Muscle of arm (tissue), 12 donors: Measurements from ENCODE around the gene TMEM74B. TPM values are rescaled to one million over a fixed set of nuclear protein-coding genes. Genes with fewer than 3 reads are reported as not detected.
A peak's percentile ranks its signal among the peaks of the same experiment; 100 is the strongest.
"Not testable (repeated sequence)": the region's sequence is repeated elsewhere in the genome, so short reads cannot be mapped to it uniquely, and the experiment has no call there.

Experiments
- DNase-seq: peaks from one replicate; pipeline ENCODE4 v3.0.0-alpha.2; 2013
- polyA plus RNA-seq, 12 donors: library from polyadenylated mRNA; unstranded; fragments of 120-200 nt; gene quantifications; one replicate each; pipeline ENCODE4 v1.2.1, GENCODE V29; 2013; ENCODE audit not compliant: insufficient read length in 12 of 12

The TMEM74B gene
- polyA plus RNA-seq, 12 donors = 1.7 to 6.1 (median 3.2) TPM; not detected in 2

DNA sequence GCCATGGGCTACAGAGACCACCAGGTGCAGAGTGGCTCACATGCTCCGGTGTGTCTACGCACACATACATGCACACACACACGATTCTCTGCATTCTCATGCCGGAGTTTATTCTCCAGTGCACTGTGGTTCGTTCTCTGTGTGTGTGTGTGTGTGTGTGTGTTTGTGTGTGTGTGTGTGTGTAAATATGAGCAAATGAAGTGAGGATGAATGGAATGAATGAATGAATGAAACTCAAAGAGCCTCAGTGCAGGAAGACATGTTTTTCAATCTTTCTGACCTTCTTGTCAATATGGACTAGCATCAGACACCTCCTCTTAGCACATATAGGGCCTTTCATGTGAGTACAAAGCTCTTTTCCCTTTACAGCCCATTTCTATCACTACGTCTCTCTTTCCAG lies 1.6 kb downstream of the TMEM74B start:
- no peak for DNase-seq

DNA sequence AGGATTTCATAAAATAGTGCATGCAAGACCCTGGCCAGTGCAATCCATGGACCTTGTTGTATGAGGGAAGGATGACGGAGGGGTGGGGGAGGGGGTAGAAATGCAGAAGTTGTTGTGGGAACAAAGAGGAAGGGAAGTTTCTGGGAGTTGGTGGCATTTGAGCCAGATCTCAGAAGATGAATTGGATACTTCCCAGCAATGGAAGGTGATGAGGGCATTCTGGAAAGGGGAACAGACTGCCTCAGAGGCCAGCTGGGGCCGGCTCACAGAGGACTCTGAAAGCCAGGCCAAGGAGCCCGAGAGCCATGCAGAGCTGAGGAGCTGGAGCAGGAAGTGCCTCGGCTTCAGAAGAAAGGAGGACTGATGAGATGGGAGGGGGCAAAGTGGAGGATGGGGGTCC lies 2.7 kb downstream of the TMEM74B start:
- DNase-seq = no peak

DNA sequence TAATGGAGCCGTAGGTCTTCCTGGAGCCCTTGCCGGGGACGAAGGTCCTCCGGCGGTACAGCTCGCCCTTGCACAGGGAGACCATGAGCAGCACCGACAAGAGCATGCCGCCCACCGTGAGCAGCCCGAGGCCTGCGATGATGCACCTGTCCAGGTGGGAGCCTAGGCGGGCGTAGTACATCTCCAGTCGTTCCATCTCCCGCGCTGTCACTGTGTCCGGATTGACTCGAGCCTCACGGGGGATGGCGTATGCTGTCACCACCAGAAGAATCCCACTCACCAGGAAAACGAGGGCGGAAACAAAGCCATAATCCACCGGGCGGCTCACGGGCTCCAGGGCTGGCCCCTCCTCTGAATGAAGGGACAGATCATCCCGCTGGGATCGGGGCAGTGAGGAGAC lies 3.8 kb downstream of the TMEM74B start:
- no peak for DNase-seq

DNA sequence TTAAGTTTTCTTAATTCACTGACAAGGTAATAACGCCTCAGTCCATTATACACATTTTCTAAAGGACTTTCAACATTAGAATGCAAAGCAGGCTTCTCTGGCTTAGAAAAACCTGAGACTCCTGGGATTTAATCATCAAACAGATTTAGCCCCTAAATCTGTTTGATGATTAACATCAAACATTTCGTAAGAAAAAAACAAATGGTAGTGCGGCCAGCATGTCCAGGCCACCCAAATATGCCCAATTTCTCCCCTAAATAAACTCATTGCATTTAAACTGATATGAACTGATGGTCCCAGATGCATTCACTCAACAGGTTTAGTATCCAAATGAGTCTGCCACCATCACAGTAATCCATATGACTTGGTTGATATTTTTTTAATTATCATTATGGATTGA lies 6.2 kb downstream of the TMEM74B start:
- DNase-seq = no peak

DNA sequence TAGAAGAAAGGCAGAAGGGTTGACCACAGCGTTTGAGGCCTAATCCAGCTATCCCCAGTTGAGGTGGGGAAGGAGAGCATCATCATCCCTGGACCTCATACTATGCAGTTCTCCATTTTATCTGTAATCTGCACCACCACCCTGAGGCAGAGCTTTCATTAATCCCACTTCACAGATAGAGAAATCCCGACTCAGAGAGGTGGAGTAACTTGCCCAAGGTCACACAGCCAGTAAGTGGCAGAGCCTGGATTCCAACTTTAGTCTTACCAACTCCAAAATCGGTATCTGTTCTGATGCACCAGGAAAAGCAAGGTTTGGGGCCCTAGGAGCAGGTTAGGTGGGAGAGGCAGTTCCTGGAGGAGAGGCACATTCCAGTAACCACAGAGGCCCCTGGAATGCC lies 6.7 kb downstream of the TMEM74B start:
- DNase-seq = no peak

DNA sequence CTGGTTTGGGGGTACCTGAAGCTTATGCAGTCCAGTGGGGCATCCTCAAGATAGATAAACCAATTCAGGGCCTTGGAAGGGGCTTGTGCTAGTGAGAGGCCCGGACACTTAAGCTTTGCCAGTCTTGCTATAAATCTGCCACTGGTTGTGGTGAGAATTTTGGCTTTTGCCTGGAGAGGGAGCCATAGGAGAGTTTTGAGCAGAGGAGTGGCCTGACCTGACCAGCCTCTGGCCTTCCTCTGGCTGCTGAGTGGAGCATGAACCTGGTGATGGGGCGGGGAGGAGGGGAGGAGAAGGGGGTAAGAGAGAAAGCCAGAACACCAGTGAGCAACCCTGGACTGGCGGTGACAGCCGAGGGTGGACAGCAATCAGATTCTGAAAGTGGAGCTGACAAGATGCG lies 7.1 kb downstream of the TMEM74B start:
- no peak for DNase-seq

DNA sequence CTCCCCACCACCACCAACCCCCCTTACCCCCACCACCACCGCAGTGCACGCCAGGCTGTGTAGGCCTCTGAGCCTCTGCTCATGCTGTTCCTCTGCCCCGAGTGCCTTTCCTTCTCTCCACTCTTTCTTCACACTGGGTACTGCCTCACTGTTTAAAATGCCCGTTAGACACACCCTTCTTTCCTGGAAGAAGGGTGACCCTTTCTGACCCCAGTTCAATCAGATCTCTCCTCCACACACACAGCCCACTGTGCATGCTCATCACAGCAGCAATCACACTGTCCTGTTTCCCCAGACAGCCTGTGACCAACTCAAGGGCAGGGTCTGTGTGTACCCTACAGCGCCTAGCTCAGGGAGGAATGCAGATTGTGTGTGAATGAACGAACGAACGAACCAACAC lies 10.0 kb downstream of the TMEM74B start:
- no peak for DNase-seq

DNA sequence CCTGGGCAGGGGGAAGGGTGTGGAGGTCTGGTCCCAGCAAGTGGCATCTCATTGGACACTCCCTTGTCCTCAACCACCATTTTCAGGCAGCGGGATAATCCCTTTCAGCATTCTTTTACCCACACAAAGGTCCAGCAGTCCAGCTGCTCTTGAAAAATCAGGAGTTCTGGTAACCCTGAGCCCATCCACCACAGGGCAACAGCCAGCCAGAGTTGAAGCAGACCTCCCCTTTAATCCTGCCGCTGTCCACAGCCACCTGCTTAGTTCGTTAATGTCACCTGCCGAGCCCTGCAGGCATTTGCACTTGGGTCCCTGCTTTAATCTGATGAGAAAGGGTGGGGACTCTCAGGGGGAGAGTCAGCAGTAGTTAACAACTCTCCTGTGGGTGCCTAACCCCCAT lies 11.1 kb downstream of the TMEM74B start:
- no peak for DNase-seq

DNA sequence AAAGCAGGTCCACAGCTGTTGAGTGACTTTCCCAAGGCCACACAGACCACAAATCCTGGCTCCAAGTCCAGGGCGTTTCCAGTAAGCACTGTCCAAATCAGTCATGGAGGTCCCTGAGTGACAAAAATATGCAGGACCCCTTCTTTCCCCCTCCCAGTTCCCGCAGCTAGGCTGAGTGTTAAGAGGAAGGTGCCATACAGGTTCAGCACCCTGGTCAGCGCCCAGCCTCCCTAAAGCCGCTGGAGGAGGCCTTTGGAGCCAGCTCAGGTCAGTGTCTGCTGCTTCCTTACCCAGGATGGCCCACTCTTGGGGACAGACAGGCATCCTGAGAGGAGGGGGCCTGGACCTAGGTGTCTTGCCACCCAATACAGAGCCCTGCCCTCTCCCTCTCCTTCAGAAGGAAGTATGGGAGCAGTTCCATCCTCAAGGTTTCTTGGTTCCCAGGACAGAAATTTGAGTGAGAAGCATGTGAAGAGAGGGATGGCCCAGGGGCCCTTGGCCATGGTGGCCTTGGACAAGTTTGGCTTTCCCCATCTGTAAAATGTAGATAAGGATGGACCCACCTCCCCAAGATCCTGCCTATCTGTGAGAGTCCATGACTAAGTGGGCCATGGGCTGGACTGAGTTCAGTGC lies 13.2 kb downstream of the TMEM74B start:
- DNase-seq = peak; percentile 25

DNA sequence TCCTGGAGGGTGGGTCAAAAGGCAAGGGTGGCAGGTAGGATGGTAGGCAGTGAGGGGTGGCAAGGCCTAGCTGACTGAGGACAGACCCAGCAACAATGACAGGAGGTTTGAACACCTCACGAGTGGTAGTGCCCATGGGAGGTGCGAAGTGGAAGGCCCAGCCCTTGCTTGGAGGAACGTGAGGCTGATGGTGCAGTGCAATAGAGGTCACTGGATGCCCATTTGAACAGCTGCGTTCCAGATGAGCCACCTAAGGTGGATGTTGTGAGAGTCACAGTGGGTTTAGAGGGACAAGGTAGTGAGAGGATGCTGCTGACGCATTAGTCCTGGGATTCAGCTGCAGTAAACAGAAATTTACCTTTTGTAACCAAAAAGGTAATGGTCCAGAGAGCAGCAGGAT lies 15.6 kb downstream of the TMEM74B start:
- no peak for DNase-seq

DNA sequence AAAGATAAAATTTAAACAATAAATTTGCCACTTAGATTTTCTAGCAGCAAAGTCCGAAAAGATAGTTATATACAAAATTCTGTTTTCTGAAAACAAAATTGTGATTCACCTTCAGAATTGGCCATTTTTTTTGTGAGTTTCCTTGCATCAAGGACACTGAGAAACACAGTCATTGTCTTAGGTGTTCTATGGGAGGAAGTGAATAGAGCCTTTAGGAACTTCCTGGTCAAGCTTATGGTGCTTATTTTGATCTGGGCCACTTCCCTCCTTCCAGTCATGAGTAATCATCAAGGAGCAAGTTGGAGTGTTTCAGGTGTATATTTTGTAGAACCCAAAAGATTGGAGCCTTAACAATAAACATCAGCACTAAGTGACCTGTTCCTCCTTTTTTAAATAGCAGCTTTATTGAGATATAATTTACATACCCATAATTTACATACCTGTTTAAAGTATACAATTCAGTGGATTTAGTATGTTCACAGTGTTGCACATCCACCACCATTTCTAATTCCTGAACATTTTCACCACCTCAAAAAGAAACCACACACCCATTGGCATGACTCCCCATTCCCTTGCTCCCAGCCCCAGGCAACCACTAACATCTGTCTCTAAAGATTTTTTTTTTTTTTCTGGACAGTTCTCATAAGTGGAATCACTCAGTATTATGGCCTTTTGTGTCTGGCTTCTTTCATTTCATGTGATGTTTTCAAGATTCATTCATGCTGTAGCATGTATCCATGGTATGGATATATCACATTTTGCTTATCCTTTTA lies 17.6 kb downstream of the TMEM74B start:
- no peak for DNase-seq

DNA sequence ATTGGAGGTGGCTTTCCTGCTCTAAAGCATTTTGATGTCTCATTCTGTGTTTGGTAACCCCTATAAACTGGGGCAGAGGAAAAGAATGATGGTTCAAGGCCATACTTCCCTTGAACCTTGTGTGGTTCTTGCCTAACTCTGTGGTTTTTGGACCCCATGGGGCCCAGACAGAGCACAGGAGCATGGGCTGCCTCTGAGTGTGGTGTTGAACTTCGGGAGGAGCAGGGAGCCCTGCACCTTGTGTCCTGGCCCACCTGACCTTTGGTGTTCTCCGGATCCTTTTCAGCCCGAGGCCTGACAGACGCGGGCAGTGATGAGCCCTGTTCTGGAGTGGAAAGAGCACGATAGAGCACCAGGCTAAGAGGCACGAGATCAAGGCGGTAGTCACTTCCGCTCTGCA lies 18.8 kb downstream of the TMEM74B start:
- DNase-seq = no peak

DNA sequence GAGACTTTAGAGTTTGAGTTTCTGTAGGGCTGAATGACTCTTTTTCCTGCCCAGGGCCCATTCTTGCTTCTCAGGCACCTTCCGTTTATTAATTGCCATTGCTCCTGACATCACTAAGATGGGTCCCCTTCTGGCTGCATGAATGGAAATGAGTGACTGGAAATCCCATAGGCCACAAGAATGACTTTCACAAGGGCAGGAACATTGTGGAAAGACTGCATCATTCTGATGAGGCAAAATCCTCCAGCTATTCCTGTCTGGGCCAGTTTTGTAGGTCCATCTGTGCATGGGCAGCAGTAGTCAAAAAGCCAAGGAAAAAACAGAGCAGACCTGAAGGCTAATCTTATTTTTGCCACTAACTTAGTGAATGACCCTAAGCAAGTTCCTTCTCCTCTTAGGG lies 19.3 kb downstream of the TMEM74B start:
- DNase-seq = no peak

DNA sequence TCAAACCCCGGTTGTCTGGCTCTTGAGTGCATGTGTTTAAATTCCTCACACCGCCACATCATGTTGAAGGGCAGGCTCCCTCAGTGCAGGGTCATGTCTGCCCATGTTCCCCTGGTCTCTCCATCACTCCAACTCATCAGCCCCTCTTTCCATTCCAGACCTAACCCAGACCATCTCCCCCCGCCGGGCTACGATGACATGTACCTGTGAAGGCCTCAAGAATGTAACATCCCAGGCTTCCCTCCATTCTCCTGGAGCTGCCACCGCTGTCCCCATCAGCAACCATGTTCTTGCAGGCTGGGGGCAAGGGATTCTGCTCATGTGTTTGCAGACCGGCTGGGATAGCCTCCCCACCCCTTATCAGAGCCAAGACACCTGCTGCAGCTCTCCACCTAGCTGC lies 19.9 kb downstream of the TMEM74B start:
- DNase-seq = no peak

DNA sequence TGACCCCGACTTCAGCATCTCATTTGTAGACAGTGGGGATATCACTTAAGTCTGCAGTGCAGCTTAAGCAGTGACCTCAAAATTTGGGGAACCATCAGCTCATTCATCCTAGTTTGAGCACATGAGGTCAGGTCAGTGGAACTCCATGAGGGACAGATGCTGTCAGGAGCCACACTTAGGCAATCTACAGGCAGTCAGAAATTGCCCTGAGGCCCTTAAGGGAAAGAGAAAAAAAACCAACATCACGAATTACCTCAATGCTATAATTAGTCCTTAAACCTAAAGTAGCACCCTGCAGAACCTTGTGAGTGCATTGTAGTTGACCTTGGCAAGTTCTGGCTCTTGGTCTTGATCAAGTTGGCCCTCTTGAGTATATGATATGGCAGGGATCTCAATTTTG lies 21.1 kb downstream of the TMEM74B start:
- no peak for DNase-seq

DNA sequence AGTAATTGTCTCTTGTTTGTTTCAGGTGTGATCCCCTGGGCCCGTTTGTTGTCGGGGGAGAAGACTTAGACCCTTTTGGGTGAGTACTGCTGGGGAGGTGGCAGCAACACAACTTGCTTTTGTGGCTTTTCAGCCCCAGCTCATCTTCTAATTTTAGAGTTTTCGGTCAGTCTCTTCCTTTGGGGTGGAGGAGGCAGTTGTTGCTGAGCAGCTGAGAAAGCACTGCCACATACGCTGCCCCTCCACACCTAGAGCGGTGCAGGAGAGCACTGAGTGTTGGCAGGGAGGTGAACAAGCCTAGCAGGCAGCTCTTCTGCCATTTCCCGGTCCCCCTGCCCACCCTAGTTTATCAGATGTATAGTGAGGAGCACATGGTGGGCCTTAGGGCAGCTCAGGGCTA lies 21.7 kb downstream of the TMEM74B start:
- no peak for DNase-seq

DNA sequence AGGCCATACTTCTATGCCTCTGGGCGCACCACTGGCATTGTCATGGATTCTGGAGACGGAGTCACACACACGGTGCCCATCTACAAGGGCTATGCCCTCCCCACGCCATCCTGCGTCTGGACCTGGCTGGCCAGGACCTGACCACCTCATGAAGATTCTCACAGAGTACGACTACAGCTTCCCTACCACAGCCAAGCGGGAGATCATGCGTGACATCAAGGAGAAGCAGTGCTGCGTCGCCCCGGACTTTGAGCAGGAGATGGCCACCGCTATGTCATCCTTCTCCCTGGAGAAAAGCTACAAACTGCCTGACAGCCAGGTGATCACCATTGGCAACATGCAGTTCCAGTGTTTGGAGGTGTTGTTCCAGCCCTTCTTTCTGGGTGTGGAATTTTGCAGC lies 23.8 kb downstream of the TMEM74B start:
- no peak for DNase-seq

DNA sequence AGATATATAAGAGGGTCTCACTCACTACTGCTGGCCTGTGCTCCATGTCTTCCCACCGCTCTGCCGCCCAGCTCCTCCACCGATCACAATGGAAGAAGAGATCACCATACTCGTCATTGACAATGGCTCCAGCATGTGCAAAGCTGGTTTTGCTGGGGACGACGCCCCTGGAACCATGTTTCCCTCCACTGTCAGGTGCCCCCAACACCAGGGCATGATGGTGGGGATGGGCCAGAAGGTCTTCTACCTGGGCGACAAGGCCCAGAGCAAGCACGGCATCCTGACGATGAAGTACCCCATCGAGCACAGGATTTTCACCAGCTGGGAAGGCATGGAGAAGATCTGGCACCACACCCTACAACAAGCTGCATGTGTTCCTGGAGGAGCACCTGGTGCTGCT lies 24.3 kb downstream of the TMEM74B start:
- no peak for DNase-seq

DNA sequence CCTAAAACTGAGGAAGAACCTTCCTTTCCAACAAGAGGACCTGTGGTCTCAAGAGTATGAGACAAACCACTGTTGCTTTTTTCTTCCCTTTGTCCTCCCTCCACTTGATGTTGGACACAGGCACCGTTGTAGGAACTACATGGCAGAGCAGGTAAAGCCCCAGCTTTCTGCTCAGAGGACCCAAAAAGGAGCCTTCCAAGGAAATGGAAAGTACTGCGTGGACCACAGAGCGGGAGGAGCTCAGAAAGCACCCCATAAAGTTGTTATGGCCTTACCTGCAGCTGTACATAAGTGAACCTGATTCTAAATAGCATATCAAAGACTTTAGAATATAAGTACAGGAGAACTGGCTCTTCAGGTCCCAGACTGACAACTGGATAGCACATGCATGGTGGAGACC lies 29.4 kb downstream of the TMEM74B start:
- DNase-seq = no peak

DNA sequence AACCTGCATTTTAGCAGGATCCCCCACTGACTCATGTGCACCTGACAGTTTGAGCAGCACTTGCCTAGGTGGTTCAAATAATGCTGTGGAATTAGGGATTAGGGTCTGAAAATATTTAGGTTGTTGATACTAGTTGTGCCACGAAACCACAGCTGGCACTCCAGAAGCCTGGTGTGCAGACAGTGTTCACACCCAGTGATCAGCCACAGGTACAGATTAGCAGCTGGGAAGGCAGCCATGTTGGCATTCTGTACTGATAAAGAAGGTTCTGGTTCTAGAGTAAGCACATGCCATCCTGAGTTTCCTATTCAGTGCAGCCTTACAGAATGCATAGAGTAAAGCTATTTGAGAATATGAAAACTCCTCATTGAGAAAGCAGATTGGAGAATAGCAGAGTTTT lies 30.1 kb downstream of the TMEM74B start:
- no peak for DNase-seq

DNA sequence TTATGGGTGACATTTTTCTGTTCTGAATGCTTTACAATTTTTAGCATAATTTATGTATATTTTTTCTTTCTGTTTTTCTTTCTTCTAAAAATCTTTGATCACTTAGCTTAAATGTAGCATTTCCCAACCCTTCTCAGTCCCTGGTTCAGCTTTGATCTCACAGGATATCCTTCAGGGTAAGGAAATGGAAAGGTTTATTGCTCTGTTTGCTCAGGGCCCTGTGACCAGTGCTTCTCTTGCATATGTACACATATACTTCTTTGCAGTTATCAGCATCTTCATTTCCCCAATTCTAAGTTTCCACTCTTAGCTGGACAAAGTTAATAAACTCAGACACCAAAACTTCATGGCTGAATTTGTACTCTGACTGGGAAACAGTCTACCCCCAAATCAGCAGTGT lies 30.6 kb downstream of the TMEM74B start:
- DNase-seq = no peak

DNA sequence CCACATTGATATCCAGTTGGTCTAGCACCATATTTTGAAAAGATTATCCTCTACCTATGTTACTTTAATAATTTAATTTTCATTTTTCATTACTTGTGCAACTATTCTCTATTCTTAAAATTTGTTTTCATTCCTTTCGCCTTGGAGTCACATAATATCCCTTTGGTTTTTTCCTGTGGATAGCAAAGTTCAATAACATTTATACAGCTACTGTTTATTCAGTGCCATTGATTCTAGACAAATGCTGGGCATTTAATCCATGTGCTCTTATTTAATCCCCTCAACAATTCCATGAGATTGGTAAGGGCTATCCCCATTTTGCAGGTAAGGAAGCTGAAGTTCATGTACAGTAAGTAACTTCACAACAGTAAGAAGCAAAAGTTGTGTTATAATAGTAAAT lies 33.8 kb downstream of the TMEM74B start:
- DNase-seq = no peak

DNA sequence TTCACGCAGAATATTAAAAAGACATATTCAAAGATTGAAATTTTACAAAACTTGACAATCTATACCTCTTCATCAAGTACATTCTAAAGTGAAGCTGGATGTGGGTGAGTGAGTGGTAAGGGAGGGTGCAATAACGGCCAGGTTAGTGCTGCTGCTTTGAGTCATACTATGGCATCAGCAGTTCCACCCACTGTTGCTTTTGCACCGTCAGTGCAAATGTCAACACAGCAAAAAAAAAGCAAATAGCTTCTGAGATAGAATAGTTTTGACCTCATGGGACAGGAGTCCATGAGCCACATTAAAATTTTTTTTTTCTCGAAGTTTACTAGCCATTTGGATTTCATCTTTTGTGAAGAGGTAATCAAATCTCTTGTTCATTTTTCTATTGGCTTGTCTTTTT lies 34.6 kb downstream of the TMEM74B start:
- DNase-seq = no peak

DNA sequence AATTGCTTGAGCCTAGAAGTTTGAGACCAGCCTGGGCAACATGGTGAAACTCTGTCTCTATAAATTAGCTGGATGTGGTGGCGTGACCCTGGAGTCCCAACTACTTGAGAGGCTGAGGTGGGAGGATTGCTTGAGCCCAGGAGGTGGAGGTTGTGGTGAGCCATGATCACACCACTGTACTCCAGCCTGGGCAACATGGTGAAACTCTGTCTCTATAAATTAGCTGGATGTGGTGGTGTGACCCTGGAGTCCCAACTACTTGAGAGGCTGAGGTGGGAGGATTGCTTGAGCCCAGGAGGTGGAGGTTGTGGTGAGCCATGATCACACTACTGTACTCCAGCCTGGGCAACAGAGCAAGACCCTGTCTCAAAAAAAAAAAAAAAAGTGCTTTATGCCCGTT lies 35.0 kb downstream of the TMEM74B start:
- DNase-seq = not testable (repeated sequence)
